Epithelial cell of proximal tubule (primary cell): ENCODE measurements around the gene ALDH3B1. TPM values are rescaled to one million over a fixed set of nuclear protein-coding genes. Genes with fewer than 3 reads are reported as not detected.
"Not testable (repeated sequence)": the region's sequence is repeated elsewhere in the genome, so short reads cannot be mapped to it uniquely, and the experiment has no call there.

Source experiments
- DNase-seq: peaks from one replicate; pipeline ENCODE4 v3.0.0-alpha.2; 2011; ENCODE audit warnings: low read depth
- H3K4me3 ChIP-seq: 2 replicates; pipeline ENCODE4 v1.5.1; 2011; ENCODE audit warnings: low read depth, mild to moderate bottlenecking, low read length
- total RNA-seq: library from RNA; depleted of rRNA; stranded (reverse); fragments of >200 nt; gene quantifications from 2 replicates; pipeline ENCODE4 v1.2.3, GENCODE V29; 2015
- TF ChIP-seq, protein P1 (sequence below): conservative IDR thresholded peaks from 2 replicates; pipeline ENCODE4 v1.5.1; 2012; ENCODE audit warnings: low read depth, mild to moderate bottlenecking, low read length

ALDH3B1 gene, protein sequence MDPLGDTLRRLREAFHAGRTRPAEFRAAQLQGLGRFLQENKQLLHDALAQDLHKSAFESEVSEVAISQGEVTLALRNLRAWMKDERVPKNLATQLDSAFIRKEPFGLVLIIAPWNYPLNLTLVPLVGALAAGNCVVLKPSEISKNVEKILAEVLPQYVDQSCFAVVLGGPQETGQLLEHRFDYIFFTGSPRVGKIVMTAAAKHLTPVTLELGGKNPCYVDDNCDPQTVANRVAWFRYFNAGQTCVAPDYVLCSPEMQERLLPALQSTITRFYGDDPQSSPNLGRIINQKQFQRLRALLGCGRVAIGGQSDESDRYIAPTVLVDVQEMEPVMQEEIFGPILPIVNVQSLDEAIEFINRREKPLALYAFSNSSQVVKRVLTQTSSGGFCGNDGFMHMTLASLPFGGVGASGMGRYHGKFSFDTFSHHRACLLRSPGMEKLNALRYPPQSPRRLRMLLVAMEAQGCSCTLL
- total RNA-seq: 3.9 and 4.4 TPM in 2 replicates

DNA sequence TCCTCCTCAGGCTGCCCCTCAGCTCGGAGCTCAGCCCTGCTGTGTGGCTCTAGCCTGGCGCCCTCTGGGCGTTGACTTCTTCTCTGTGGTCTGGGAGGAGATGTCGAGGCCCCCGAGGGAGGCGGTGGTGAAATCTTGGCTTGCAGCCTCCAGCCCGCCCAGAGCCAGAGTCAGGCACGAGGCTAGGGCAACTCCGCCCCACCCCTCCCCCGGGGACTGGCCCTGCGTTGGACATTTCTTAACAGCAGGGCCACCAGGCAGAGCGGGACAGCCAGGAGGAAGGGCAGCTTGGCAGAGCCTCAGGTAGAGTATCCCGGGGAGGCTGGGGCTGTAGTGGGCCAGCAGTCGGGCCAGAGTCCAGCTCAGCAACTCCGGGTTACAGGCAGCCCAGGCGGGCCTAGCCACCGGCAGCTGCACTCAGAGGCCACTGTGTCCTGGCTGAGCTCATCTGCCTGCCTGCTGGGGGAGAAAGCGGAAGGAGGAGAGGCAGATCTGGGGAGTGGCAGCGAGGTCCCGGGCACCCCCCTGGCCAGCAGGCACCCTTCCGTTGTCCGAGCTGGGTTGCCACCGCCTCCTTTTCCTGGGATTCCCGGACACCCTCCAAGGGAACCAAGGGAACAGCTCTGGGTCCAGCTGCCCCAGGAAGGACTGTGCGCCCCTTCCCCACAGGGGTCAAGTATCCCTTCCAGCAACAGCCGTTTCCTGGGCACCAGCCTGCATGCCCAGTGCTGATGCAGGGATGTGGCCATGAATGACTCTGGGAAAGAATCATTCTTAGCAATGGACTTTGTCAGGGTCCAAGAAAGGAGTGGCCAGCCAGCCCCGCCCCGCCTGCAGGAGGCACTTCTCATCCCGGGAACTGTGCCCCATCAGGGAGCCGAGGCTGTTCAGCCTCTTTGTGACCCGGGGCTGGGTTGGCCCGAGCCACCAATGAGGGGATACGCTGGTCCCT, at the start of gene ALDH3B1:
TSS of gene ALDH3B1 (plus strand) at position 238 of the 952 bp plus-strand sequence. CDS start 4,971 bp downstream, outside the sequence.
- no peak for DNase-seq
- TF ChIP-seq, protein P1, sequence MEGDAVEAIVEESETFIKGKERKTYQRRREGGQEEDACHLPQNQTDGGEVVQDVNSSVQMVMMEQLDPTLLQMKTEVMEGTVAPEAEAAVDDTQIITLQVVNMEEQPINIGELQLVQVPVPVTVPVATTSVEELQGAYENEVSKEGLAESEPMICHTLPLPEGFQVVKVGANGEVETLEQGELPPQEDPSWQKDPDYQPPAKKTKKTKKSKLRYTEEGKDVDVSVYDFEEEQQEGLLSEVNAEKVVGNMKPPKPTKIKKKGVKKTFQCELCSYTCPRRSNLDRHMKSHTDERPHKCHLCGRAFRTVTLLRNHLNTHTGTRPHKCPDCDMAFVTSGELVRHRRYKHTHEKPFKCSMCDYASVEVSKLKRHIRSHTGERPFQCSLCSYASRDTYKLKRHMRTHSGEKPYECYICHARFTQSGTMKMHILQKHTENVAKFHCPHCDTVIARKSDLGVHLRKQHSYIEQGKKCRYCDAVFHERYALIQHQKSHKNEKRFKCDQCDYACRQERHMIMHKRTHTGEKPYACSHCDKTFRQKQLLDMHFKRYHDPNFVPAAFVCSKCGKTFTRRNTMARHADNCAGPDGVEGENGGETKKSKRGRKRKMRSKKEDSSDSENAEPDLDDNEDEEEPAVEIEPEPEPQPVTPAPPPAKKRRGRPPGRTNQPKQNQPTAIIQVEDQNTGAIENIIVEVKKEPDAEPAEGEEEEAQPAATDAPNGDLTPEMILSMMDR: no peak
- peak within 1 kb of the TSS; percentile 63 for H3K4me3 ChIP-seq

DNA sequence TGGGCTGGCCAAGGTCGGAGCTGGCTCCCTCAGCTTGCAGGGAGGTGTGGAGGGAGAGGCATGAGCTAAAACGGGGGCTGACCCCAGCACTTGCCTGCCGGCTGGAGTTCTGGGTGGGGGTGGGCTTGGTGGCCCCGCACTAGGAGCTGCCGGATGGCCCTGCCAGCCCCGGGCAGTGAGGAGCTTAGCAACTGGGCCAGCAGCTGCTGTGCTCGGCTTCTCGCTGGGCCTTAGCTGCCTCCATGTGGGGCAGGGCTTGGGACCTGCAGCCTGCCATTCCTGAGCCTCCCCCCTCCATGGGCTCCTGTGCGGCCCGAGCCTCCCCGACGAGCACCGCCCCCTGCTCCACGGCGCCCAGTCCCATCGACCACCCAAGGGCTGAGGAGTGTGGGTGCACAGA, 46.9 kb upstream of the ALDH3B1 start:
- not testable (repeated sequence) for DNase-seq, H3K4me3 ChIP-seq

DNA sequence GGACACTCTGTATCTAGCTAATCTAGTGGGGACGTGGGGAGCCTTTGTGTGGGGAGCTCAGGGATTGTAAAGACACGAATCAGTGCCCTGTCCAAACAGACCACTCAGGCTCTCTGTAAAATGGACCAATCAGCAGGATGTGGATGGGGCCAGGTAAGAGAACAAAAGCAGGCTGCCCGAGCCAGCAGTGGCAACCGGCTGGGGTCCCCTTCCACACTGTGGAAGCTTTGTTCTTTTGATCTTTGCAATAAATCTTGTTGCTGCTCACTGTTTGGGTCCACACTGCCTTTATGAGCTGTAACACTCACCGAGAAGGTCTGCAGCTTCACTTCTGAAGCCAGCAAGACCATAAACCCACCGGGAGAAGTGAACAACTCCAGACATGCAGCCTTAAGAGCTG, 46.2 kb upstream of the ALDH3B1 start:
- not testable (repeated sequence) for H3K4me3 ChIP-seq, DNase-seq

DNA sequence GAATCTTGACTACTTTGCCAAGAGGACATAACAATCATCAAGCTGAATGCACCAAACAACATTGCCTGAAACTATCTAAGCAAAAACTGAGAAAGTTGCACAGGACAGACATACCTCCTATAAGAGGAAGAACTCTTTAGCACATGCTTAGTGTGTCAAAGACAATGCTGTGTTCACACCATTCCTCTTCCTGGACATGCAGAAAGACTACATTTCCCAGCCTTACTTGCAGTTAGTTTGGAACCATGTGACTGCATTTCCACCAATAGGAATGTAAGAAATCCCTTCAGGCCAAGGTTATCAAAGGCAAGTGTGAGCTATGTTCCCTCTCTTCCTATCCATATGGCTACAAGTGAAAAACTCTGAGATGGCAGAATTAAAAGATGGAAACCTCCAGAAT, 45.4 kb upstream of the ALDH3B1 start:
- not testable (repeated sequence) for DNase-seq, H3K4me3 ChIP-seq

DNA sequence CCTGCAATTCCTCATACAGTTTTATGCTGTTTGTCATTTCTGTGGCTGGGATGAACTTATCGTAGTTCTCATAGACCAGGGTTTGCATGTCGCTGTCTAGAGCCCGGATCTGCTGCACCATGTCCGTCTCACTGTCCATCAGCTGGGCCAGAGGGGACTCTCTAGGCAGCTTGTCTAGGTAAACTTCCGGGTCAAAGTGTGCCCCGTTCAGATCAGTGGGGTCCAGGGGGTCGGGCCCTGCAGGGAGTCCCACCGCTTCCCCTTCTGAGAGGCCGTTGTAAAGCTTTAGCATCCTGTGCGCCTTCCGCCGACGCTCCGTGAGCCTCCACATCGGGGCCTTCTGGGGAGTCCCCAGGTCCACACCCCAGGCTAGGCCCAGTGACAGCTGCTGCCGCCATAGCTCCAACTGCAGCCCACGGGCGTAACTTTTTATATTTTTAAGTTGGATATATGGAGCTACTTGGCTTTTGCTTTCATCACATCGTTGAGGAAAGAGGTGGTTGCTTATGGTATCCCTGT, 44.2 kb upstream of the ALDH3B1 start:
- not testable (repeated sequence) for H3K4me3 ChIP-seq, DNase-seq

DNA sequence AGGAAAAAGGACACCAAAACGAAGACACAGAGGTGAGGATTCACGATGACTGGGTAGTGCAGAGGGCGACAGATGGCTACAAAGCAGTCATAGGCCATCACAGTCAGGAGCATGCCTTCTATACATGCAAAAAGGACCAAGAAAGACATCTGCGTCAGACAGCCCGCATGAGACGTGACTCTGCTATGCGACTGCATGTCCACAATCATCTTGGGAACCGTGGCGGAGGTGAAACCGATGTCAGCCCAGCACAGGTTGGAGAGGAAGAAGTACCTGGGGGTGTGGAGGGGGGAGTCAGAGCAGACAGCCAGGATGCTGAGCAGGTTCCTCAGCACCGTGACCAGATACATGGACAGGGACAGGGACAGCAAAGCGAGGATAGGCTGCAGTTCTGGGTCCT, 35.4 kb upstream of the ALDH3B1 start:
- not testable (repeated sequence) for H3K4me3 ChIP-seq, DNase-seq

DNA sequence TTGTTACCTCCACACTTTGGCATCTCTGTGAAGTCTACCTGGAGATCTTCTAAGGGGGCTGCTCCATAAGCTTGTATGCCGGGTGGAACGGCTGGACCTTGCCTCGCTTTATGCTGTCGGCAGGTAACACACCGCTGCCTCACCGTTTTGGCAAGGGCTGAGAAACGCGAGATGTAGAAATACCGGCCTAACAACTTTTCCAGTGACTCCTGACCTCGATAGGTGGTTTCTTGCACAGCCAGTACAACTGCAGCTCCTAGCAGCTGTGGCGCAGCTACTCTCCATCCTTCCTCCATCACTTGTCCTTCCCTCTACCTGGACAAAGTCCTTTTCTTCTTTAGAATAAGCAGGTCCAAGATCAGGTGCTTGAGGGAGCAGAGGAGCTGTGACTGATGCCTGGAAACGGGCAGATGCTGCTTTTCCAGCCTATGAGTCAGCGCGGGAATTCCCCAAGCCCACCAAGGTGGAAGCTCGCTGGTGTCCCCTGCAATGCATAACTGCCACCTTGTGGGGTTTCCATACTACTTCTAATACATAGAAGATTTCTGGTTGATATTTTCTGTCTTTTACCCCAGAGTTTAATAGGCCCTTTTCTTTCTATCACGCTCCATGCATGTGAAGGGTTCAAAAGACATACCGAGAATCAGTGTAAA, 31.2 kb upstream of the ALDH3B1 start:
- DNase-seq, H3K4me3 ChIP-seq: not testable (repeated sequence)

DNA sequence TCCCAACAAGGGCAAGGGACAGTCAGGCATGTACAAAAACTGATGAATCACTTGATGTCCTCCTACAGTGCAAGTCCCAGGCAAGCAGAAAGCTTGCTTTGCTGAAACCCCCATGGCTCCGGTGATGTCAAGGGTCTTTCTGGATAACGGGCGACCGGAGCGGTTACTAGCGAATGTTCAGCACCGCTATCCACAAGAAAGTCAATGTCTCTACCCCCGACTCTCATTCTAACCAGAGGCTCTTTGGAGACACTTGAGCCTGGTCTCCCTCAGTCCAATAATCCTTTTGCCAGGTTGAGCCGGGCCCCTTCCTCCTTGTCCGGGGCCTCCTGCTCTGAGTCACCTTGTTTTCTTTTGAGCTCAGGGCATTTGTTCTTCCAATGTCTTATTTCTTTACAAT, 28.9 kb upstream of the ALDH3B1 start:
- not testable (repeated sequence) for DNase-seq, H3K4me3 ChIP-seq

DNA sequence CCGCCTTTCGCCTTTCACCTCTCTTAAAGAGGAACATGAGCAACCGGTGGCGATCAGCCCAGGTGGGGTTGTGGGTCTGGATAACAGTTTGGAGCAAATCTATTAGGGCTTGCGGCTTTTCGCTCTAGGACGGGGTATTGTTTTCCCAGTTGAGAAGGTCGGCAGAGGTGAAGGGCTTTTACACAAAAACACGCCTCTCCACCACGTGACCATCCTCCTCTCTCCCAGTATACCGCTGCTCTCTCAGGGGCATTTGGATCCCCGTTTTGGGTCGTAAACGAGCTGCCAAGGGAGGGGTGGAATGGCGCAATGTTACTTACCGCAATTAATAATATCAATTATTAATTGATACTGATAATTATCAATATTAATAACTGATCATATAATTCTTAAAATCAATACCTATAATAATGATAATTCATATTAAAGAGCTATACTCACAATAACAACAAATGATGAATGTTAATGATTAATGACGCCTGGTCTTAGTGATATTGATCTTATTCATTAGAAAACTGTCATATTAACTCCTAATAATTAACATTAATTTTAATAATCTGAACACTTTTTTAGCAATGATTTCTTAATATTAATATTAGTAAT, 27.8 kb upstream of the ALDH3B1 start:
- DNase-seq, H3K4me3 ChIP-seq: not testable (repeated sequence)

DNA sequence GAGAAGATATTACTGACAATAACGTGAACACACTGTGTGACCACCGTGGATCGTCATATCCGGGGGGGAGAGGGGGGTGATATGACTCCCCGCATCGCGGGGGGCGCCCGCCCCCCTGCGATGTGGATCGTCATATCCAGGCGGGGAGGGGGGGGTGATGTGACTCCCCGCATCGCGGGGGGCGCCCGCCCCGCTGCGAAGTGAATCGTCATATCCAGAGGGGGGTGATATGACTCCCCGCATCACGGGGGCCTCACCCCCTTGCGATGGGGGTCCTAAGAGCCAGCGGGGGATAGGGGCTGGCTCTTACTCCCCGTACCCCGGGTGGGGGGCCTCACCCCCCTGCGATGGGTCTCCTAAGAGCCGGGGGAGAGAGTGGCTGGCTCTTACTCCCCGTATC, 26.2 kb upstream of the ALDH3B1 start:
- TF ChIP-seq, protein P1: no peak
- H3K4me3 ChIP-seq: no peak overlapping the region
- DNase-seq: no peak

DNA sequence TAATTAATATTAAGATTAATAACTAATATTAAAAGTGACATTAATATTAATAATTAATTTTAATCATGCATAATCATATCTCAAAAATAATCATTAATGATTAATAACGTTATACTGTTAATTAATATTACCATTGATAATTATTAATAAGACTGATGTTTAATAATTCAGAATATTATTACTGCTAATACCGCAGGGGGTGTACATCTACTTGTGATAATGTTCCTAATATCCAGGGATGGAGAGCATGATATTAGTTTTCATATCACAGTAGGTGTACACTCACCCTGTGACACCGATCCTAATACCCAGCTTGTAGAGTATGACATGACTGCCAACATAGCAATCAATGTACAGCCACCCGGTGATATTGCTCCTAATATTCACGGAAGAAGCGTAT, 24.8 kb upstream of the ALDH3B1 start:
- not testable (repeated sequence) for H3K4me3 ChIP-seq, DNase-seq

DNA sequence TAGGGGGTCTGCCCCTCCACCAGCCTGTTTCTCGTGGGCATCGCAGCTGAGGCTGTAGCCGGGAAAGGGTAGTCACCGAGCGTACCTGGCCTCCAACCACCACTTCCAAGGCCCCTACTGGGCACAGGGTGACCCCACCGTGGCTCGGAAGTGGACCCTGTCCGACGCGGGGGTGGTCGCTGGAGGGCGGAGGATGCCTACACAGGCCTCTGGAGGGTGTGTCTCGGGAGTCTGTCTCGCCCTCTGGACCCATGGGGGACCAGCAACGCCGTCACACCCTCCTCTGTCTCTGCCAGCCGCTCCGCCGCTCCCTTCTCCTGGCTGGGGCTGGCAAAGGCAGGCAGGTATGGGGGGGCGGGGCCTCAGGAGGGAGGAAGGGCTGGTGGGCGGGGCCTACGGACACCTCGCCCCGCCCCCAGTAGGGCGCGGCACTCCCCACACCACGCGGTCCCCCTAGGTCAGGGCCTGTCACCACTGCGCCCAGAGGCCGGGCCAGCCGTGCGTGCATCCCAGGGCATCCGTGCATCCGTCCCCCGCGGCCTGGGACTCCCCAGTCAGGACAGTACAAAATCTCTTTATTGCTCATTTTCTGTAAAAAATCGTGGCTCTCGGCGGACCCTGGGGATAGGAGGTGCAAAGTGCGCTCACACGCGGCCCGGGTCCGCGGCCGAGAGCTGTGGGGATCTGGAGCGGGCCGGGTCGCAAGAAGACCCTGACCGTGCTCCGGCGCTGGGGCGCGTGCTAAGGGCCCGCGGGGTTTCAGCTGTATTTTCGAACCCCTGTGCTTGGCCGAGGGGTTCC, 19.4 kb upstream of the ALDH3B1 start:
- H3K4me3 ChIP-seq, DNase-seq: not testable (repeated sequence)

DNA sequence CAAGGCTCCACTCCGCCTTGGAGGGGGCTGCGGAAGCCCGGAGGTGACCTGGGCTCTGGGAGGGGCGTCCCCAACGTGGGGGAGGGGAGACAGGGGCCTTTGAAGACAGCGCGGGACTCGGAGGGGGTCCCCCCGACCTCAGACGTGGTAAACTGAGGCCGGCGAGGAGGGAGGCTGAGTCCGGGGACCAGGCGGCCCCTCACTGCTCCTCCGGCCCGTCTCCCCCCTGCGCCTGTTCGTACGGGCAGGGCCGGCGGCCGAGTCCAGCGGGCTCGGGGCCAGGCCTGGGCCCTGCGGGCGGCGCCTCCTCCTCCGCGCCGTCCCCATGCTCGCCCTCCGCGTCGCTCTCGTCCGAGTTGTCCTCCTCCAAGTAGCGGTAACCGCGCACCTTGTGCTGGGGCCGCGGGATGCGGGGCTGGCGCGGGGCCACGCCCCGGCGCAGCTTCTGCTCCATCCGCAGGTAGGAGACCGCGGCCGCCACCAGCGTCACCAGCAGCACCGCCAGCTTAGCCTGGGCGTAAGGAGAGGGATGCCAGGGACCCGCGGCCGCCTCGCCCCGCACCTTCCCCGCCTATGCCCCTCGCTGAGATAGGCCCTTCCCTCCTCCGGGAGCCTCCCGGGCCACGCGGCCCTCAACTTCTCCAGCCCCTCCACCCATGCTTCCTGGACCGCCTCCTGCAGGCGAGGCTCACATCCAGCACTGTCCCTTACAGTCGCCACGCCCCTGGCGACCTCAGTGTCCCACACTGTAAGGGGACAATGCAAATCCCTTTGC, 18.6 kb upstream of the ALDH3B1 start:
- DNase-seq, H3K4me3 ChIP-seq: not testable (repeated sequence)
